ENCODE data around the gene JKAMP.

- no peak for TF ChIP-seq CTCF (optimal IDR thresholded peaks at IDR 0.05 in 1 of 3, IDR thresholded peaks at IDR 0.05 in 1 of 3, conservative IDR thresholded peaks at IDR 0.05 in 1 of 3; ENCODE audit: extremely low read depth in 1 of 3, insufficient read depth in 2 of 3, low read length in 3 of 3)
- no peak for TF ChIP-seq EZH2 (IDR thresholded peaks at IDR 0.05; ENCODE audit: low read length)
These were observed 18.9 kb downstream of the JKAMP start for GRCh38 chr14:59503256-59503655.
